T-helper 1 cell (primary cell): ENCODE results near the gene FLT3LG.

ENCODE experiments used
- DNase-seq, 5 donors: peaks; one replicate each; pipeline ENCODE4 v3.0.0-alpha.2; 2012 to 2020
- total RNA-seq, 4 donors: gene quantifications; one replicate each; lab custom pipeline; 2026; lab: John Stamatoyannopoulos, UW

FLT3LG gene, protein sequence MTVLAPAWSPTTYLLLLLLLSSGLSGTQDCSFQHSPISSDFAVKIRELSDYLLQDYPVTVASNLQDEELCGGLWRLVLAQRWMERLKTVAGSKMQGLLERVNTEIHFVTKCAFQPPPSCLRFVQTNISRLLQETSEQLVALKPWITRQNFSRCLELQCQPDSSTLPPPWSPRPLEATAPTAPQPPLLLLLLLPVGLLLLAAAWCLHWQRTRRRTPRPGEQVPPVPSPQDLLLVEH
- total RNA-seq, result 12.7 to 30.1 (median 16.7) reads per million in 4 donors

DNA sequence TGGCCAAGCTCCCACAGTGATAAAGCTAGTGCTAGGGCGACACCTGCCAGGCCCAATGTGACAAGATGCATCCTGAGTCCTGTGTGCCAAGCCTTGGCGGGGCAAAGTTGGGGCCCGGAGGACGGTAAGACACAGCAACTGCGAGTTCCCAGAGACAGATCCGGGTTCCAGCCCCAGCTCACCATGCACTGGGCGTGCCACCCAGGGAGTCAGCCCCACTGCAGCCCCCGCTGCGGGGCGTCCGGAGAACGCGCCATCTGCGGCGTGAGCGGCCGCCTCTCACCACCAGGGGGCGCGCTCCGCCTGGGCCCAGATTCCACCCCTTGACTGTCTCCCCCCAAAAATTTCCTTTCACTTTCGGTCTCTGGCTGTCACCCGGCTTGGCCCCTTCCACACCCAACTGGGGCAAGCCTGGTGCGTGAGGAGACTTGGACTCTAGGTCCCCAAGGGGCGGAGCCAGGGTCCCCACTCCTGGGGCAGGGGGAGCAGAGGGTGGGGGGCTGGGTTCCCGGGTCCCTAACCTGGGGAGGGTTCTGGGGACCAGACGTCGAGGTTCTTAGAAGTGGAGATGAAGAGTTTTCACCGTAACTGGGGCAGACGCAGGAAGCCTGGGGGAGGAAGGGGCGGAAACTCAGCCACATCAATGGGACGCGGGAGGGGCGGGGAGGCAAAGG, at the start of gene FLT3LG:
FLT3LG (plus strand) TSS at position 348 of the 674 bp plus-strand sequence. CDS start 425 bp downstream, outside the sequence.
- peak; percentile 83 to 96 (median 86) for DNase-seq

DNA sequence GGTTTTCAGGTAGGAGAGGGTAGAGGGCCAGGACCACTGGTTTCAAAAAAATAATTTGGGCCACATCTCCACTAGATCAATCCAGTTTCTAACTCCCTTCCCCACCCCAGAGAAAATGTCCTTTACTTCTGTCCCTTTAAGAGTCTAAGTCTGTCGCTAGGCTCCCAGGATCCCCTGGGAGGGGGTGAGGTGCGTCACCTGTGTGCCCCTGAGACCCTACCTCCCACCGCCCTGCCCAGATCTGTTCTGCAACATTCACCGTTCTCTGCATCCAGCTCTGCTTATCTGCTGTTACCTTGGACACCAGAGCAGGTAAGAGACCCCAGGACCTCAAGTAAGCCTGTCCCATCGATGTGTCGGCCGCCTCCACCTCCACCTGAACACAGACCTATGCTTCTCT, 48.8 kb upstream of the FLT3LG start, which contains the start of gene GFY:
GFY (plus strand) TSS at position 211 of the 400 bp plus-strand sequence. CDS start 1,043 bp downstream, outside the sequence.
- DNase-seq, result no peak

DNA sequence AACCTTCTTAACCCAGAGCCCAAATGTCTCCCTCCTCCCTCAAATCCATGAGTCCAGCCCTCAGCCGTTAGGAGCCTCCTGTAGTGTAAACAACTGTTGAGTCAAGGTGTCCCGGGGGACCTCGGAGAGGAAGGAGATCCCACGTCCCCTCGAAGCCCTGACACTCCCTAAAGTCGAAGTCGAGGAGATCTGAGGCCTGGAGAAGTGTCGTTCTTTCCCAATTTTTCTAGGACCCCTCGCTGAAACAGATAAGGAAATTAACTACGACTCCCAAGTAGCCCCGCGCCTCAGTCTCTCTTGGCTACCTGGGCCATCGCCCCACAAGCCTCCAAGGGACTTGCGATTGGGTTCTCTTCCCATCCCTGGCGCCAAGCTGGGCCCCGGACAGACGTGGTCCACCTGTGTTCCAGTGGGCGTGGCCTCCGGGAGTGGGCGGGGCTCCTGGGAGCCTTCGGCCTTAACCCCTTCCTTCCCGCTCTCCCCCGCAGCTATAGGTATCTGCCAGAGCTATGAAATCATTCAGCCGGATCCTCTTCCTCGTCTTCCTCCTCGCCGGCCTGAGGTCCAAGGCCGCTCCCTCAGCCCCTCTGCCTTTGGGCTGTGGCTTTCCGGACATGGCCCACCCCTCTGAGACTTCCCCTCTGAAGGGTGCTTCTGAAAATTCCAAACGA, 48.0 kb upstream of the FLT3LG start:
- no peak for DNase-seq

DNA sequence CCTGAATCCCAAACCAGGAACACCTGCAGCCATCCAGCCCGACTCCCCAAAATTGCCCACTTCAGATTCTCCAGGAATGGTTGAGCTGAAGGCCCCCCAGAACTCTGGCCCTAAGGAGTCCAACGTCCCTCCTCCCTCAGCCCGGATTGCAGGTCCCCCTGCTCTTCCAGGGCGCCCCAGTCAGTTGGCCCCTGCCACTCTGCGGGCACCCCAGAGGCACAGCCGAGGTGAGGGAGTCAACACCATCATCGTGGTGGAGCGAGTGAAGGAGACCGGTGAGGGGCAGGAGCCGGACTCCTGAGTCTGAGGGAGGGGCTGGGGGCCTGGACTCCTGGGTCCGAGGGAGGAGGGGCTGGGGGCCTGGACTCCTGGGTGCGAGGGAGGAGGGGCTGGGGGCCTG, 46.7 kb upstream of the FLT3LG start:
- no peak for DNase-seq

DNA sequence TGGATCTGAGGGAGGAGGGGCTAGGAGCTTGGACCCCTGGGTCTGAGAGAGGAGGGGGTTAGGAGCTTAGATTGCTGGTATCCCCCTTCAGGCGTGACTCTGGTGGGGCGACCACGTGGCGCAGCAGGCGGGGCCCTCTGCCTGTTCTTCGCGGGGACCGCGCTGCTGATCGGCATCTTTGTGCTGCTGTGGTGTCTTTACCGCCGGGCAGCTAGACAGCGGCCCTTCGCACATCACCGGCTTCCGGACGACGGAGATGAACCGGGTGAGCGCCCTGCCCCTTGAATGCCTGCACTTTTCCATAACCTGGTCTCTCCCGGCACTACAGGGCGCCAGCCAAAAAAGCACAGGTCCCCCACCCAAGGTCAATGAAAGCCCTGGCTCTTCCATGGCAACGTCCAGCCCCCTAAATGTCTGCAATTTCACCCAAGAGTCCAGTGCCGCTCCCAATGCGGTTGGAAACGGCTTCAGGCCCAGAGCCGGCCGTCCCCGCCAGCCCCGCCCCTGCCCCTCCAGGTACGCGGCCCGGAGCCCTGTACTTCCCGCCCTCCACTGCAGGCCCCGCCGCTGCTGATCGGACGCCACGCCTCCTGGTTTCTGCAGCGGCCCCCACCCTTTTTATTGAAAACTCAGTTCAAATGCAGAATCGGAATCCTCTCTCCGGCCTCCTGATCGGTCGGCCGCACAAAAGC, 46.0 kb upstream of the FLT3LG start:
- peak in 1 of 5 donors; percentile 30 for DNase-seq

DNA sequence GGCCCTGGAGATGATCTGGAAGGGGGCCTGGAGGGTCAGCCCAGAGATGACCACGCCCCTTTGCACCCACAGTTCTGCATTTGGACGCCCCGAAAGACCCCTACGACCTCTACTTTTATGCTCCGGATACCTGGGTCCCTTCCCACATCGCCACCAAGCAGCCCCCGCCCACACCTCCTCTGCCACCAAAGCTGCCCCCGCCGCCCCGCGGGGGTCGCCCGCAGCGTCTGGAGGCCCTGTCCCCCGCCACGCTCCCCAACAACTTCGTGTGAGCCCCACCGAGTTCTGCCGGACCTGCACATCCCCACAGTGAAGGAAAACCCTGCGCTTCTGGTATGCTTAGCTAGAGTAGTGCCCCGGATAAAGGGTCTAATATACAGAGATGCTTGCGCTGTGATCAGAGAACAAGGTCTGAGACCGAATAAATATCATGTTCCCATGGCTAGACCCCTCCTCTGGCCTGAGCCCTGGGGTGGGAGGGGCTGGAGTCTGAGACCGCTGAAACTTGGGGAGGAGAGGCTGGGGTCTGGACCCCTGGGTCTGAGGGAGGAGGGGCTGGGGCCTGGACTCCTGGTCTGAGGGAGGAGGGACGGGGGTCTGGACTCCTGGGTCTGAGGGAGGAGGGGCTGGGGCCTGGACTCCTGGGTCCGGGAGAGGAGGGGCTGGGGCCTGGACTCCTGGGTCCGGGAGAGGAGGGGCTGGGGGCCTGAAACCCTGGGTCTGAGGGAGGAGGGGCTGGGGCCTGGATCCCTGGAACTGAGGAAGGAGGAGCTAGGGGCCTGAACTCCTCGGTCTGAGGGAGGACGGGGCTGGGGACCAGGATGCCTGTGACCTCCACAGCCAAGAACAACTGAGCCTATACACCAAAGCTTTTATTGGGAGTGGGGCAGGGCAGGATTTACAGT, 45.2 kb upstream of the FLT3LG start:
- no peak for DNase-seq

DNA sequence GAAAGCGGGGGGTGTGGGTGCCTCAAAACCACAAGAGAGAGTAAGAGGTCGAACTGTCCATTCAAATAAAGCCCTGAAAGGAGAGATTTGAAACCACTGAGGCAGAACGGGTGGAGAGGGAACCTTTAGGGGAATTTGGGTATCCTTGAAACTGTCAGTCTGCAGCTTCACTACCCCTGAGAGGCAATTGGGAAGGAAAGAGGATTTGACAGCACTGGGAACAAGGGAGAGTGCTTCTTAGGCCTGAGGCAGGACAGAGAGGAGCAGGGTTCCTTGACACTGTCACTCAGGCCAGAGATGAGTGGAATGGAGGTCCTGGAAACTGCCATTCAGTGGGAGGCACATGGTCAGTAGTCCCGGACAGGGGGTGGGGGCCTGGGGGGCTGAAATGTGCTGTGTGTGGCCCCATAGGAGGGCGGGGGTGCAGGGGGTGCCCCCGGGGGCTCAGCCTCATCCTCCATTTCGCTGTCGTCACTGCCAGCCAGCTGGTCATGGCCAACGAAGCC, 43.8 kb upstream of the FLT3LG start:
- no peak for DNase-seq

DNA sequence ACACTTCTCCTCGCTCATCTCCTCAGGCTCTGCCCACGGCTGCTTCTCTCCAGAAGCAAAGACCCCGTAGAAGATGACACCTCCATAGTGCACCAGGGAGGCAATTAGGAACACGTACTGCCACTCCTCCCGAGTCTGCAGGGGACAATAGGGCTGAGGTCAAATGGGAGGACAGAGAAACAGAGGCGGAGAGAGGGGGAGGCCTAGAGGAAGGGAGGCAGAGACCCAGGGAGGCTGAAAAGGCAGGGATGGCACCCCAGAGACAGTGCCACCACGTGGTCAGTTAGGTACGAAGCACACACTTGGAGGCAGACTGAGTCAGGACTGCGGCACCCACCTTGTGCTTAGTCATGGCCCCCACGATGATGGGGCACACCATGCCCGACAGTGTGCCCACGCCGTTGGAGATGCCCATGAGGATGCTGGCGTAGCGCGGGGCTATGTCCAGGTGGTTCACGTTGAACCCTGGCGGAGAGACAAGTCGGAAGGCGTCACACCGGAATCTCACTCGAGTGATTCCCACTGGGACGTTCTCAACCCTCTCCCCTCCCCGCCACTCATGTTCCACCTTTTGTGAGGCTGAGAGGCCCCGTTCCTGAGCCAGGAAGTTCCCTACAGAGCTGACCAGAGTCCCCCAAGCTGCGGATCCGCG, 43.2 kb upstream of the FLT3LG start:
- peak in 1 of 5 donors; percentile 39 for DNase-seq

DNA sequence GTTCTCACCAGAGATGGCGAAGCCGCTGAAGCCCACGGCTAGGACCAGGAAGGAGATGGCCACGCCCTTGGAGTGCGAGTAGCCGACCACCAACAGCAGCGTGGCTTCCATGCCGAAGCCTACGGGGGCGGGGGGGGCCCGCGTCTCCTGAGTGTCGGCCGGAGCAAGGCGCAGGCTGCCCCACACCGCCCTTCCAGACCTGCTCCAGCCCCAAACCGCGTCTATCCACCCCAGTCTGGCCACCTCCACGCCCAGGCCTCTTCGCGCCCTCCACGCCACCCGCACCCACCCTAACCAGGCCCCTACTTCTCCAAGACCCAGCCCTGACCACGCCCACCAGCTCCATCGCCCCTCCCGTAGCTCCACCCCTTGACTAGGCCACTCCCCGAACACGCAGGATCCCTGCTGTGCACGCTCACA, 42.7 kb upstream of the FLT3LG start:
- DNase-seq, result no peak

DNA sequence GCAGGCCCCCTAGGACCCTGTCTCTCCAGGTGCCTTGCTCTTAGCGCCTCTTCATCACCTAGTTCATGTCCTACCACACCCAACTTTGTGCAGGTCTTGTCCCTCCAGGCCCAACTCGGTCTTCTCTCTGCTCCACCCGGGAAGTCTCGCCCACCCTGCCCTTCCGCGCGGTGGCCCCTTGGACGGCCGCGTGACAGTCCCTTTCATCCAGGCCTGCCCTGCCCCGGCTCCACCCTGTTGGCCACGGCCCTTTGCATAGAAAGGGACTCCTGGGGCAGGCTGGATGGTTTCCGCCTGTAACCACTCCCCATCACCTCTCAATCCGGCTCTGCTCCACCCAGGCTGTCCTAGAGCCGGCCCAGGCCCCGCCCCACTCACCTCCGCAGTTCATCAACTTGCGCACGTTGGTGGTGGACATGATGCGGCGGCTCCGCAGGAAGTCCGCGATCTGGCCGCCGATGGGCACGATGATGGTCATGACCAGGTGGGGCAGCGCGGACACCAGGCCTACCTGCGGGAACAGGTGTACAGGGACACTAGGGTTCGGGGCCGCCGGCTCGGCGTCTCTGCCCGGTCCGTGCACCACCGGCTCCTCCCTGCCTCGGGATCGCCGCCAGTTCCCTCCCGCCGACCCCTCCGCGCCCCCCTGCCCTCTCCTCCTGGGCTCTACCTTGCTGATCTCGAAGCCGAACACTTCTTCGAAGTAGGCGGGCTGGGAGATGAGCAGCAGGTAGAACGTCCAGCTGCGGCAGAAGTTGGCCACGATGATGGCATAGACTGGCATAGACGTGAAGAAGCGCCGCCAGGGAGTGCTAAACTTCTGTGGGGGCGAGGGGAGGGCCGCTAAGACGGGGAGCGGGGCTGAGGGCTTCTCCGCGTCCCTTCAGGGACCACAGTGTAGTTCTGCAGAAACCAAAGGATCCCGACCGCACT, 41.6 kb upstream of the FLT3LG start:
- peak in 1 of 5 donors; percentile 41 for DNase-seq

DNA sequence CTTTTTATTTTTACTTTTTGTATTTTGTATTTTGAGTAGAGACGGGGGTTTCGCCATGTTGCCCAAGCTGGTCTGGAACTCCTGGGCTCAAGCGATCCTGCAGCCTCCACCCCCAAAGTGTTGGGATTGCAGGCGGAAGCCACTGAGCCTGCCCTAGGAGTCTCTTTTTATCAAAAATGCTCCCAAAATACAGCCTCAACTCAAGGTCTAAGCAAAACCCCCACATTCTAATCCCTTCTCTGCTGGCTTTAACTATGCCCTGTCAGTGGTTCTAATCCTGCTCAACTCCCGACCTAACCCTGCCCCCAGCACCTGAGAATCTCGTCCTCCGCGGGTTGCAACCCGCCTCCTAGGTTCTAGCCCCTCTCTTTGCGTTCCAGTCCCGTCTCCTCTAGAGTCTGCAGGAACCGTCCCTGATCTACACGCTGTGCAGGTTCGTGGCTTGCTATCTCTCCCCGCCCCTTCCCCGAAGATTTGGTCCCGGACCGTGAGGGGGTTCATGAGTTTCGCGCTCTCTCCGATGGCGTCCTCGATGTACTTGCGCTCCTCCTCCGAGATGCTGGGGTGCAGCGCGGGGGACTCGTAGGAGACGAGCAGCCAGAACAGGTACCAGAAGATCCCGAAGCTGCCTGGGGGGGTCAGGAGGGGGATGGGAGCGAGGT, 40.6 kb upstream of the FLT3LG start:
- DNase-seq, result no peak

DNA sequence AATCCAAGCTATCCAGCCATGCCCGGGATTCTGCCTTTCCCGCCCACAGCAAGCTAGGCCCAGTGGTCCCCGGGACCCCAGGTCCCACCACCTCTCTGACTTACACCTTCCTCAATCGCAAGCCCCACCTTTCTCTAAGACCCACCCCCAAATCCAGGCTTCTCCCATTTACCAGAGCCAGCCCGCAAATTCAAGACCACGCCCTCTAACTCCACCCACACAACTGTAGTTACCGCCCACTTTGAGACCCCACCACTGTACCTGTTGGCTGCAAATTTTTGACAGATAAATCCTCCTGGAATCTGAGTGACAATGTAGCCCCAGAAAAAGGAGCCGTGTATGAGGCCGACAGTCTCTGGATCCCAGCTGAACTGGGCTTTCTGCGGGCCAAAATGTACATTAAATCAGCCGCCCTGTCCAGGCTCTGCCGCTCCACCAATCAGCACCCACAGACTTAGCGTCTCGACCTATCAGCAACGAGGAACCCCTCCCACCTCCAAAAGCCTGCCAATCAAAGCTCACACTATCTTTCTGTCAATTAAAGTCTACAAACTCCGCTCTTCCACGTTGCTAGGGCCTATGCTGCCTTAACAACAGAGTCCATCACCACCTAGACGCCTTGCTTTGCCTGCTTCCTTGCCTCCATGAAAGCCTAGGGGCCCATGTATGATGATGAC, 39.0 kb upstream of the FLT3LG start:
- no peak for DNase-seq

DNA sequence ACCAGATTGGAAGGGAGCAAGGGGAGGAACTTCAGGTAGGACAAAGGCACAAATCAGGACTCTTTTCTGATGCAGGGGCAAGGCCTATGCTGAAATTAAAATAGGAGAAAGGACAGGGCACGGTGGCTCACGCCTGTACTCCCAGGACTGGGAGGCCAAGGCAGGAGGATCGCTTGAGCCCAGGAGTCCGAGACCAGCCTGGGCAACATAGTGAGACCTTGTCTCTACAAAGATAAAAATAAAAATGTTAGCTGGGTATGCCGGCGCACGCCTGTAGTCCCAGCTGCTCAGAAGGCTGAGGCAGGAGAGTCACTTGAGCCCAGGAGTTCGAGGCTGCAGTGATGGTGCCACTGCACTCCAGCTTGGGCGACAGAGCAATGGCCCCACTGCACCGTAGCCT, 38.3 kb upstream of the FLT3LG start:
- no peak for DNase-seq

DNA sequence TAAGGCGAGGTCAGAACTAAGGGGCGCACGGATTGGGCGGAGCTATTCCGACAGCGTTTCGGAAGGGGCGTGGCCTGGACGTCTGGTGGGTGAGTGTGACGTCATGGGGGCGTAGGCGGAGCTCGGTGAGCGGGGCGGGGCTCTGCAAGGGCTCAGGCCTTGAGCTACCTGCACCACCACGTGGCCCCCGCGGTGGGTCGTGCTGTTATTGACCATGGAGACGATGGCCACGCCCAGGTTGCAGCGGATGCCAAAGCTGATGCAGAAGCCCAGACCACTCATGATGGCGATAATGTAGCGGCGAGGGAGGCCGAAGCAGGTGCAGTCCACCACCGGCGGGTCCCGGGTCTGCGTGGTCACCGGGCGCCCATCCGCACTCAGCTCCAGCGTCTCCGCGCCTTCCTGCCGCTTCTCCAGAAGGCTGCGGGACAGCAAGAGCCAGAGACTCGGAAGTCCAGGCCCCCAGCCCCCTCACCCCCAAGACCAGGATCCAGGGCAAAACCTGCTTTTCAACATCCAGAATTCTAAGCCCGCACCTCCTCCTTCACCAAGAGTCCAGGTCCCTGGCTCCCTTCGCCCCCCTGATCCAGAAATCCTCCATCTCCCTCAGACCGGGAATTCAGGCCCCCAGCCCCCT, 37.5 kb upstream of the FLT3LG start:
- peak in 3 of 5 donors; percentile 43 to 49 (median 48) for DNase-seq

DNA sequence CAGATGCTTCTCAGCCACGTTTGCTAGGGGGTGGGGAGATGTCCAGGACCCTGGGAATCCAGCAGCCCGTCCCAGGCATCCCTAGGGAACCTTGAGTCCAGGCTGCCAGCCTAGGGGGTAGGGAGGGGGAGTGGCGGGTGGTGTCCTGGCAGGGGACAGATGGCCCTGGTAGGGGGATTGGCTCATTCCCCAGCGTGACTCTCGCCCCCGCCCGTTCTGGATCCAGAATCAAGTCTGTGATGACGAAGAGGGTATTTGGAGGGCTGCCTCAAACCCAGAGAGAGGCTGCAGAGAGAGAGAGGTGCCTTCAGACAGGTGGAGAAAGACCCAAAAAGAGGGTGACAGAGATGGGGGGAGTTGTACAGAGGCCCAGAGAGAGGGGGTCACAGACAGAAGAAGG, 36.8 kb upstream of the FLT3LG start:
- no peak for DNase-seq

DNA sequence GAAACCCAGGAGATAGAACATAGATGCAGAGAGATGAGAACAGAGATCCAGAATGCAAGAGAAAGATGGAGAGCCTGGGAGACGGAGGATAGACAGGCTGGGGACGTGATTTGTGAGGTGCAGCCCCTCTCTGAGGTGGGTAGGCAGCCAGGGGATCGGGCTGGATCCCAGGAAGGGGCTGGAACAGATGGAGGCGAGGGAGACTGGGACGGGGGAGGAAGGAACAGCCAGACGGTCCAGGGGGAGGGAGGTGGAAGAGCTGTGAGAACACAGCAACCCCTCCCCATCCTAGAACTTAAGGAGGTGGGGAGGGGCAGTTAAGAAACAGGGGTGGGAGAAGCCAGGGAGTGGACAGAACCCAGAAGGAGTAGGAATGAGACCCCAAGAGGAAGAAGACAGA, 35.8 kb upstream of the FLT3LG start:
- no peak for DNase-seq

DNA sequence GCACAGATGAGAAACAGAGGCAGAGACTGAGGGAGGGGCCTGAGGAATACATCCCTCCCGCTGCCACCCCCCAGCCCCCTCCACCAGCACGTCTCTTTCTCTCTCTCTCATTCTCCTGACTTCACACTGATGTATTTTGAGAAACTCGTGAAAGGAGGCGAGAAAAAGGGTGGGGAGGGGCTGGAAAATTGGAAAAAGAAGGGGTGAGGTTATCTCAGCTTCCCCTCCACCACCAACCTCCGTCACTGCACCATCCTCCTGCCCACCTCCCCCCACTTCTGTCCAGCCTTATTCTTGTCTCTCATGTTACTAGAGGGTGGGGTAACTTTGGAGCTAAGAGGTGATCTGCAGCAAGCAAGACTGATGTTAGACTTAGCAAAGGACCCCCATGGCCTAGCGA, 34.2 kb upstream of the FLT3LG start:
- DNase-seq, result no peak
